Activated CD4-positive, alpha-beta T cell treated with anti-CD3 and anti-CD28 coated beads, Interleukin-2, amount 50 U/mL, for 1 hour (primary cell): ENCODE measurements around the gene UNC5CL.

ENCODE experiments used
- DNase-seq: peaks from one replicate; pipeline ENCODE4 v3.0.0-alpha.2; 2020

The UNC5CL gene

GRCh38 chr6:41062056-41062455 is 23.0 kb upstream of the UNC5CL start:
- DNase-seq: no peak

- DNase-seq: no peak
Measured at GRCh38 chr6:41061196-41061726, 22.2 kb upstream of the UNC5CL start.

- DNase-seq: no peak
Measured at GRCh38 chr6:41059556-41059955, 20.5 kb upstream of the UNC5CL start.

- DNase-seq: no peak
Measured at GRCh38 chr6:41058783-41059181, 19.8 kb upstream of the UNC5CL start.

- no peak for DNase-seq
Measured at GRCh38 chr6:41056768-41057490, 17.9 kb upstream of the UNC5CL start.

GRCh38 chr6:41055149-41055548 is 16.1 kb upstream of the UNC5CL start:
- DNase-seq: no peak

- no peak for DNase-seq
Measured at GRCh38 chr6:41054511-41054910, 15.5 kb upstream of the UNC5CL start.

- no peak for DNase-seq
Measured at GRCh38 chr6:41053041-41053440, 14.0 kb upstream of the UNC5CL start, which contains the start of gene APOBEC2. Gene APOBEC2, plus strand, starts transcription at chr6:41053202. Its CDS starts 146 bp downstream, at chr6:41053348.

GRCh38 chr6:41051873-41052272 is 12.9 kb upstream of the UNC5CL start:
- DNase-seq: no peak

GRCh38 chr6:41050536-41050935 is 11.5 kb upstream of the UNC5CL start:
- no peak for DNase-seq

GRCh38 chr6:41049955-41050354 is 10.9 kb upstream of the UNC5CL start:
- no peak for DNase-seq

- DNase-seq: no peak
Measured at GRCh38 chr6:41049521-41049920, 10.5 kb upstream of the UNC5CL start.

- no peak for DNase-seq
Measured at GRCh38 chr6:41047745-41048732, 9.0 kb upstream of the UNC5CL start.

- DNase-seq: no peak
Measured at GRCh38 chr6:41047306-41047705, 8.3 kb upstream of the UNC5CL start.

GRCh38 chr6:41046084-41046483 is 7.1 kb upstream of the UNC5CL start:
- DNase-seq: no peak

- DNase-seq: no peak
Measured at GRCh38 chr6:41045664-41046063, 6.6 kb upstream of the UNC5CL start.

GRCh38 chr6:41043151-41043550 is 4.1 kb upstream of the UNC5CL start:
- DNase-seq: no peak

- DNase-seq: no peak
Measured at GRCh38 chr6:41042226-41043055, 3.4 kb upstream of the UNC5CL start, which contains the start of gene TSPO2. Gene TSPO2, plus strand, starts transcription at chr6:41042467. Its CDS starts 519 bp downstream, at chr6:41042986.

GRCh38 chr6:41040940-41041536 is 2.0 kb upstream of the UNC5CL start:
- no peak for DNase-seq

- no peak for DNase-seq
Measured at GRCh38 chr6:41040101-41040939, 1.3 kb upstream of the UNC5CL start.

- DNase-seq: no peak
Measured at GRCh38 chr6:41038205-41038604, 816 bp downstream of the UNC5CL start.
